ENCODE results near the gene WDTC1.
"Not testable (repeated sequence)": the region's sequence is repeated elsewhere in the genome, so short reads cannot be mapped to it uniquely, and the experiment has no call there.

The WDTC1 gene, protein sequence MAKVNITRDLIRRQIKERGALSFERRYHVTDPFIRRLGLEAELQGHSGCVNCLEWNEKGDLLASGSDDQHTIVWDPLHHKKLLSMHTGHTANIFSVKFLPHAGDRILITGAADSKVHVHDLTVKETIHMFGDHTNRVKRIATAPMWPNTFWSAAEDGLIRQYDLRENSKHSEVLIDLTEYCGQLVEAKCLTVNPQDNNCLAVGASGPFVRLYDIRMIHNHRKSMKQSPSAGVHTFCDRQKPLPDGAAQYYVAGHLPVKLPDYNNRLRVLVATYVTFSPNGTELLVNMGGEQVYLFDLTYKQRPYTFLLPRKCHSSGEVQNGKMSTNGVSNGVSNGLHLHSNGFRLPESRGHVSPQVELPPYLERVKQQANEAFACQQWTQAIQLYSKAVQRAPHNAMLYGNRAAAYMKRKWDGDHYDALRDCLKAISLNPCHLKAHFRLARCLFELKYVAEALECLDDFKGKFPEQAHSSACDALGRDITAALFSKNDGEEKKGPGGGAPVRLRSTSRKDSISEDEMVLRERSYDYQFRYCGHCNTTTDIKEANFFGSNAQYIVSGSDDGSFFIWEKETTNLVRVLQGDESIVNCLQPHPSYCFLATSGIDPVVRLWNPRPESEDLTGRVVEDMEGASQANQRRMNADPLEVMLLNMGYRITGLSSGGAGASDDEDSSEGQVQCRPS

DNA sequence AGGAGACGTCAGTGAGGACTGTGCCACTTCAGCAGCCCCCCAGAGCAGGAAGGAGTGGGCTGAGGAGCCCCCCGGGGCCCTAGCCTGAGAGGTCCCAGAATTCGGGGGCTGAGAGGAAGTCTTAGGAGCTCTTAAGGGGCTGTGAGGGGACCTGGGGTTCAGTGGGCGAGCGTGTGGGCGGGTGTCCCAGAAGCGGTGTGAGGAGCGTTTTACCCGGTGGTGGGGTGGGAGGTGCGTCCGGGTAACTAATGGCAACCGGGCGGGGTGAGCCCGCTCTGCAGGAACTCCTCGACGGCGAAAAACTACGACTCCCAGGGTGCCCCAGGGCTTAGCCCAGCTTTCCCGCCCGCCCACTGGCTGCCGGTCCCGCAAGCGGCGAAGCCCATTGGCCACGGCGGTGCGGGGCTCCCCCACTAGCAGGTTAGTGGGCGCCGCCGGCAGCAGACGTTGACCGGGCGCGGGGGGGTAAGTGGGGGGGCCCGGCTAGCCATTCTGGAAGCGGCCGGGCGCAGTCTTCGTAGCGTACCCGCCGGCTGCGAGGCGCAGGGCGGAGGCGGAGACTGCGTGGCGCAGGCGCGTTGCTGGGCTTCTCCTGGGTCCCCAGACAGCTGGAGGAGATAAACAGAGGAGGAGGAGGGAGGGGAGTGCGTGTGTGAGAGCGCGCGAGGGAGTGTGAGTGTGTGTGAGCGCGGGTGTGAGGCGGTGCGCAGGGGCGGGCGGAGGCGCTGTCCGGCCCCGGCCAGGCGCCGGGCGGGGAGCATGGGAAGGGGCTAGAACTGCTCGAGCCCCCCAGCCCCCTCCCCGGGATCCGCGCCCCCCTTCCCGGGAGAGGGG is at the start of gene WDTC1:
WDTC1 (plus strand) TSS at position 584 of the 834 bp plus-strand sequence. CDS start 26,423 bp downstream, outside the sequence.
- DNase-seq: peak; percentile 97

DNA sequence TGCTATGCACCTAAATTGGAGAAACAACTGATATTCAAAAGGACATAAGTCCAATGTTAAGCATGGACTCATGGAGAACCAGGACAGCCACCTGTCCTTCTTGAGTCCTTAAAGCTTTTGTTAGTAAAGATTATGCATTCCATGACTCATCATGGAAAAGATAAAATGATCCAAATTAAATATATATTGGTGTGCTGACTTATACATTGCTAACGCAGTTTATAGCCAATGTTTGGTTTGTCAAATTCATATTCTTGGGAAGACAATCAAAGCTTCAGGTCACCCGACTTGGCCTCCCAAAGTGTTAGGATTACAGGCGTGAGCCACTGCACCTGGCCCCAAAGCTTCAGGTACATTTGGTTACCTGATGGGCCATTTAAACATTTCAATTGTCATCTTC is 49.8 kb upstream of the WDTC1 start:
- not testable (repeated sequence) for DNase-seq

DNA sequence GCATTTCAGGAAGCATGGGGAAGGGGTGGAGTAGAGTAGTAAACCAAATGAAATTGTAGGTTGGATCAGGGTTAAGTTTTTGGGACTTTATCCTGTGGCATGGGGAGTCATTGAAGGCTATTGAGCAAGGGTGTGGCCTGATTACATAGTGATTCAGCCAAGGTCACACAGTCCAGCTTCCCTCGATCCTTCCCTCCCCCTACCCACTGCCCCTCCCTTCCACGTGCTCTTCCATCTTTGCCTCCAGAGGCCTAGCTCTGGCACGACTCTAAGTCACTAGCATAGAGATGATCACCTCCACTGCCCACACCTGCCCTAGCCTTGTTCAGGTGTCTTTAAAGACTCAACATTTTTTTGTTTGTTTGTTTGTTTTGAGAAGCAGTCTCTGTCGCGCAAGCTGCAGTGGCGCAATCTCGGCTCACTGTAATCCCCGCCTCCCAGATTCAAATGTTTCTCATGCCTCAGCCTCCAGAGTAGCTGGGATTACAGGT is 42.3 kb upstream of the WDTC1 start:
- no peak for DNase-seq

DNA sequence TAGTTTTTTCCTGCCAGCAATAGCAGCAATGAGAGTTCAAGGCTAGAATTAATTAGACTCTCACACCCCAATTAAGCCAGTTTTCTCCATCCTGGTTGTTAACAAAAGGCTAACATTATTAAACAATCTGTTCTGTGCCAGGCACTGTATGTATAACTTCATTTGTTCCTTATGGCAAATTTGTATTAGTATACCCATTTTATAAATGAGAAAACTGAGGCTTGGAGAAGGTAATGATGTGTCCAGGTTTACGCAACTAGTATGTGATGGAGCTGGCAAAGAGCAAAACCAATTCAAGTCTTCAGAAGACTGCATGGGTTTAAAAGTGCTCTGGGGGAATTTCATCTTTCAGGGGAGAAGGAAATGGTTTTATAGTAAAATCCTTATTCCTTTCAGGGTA is 41.2 kb upstream of the WDTC1 start:
- DNase-seq: no peak

DNA sequence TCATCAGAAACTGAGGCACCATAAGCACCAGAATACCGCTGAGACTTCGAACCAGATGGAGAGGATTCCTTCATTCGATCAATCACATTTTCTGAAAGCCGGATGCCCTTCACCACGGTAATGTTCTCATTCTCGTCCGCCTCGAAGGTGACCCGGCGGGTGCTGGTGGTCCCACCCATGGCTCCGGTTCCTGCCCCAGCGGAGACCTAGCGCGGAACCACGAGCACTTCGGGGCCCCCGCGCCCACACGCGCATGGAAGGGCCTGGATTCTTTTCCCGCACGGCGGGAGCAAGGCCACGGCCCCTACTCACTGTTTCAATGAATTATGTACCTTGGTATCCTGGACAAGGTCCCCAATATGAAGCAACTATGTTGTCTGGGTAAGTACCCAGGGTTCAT is 33.1 kb upstream of the WDTC1 start:
- no peak for DNase-seq

DNA sequence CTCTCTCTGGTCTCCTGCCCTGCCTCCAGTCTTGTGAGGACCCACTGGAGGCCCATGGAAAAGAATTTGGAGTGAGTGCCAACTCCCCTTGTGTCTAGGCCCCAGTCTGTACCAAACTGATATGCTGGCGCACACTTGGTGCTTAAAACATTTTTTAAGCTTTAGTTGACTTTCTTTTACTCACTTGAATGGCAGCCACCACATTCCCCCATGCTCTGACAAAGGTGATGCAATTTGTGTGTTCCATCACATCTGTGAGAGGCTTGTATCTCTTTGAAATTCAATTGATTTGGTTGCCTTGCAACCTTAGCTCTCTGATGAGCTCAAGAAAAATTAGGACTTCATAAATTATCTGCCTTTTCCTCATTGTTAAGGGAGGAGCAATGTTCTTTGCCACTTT is 30.5 kb upstream of the WDTC1 start:
- DNase-seq: peak; percentile 24

DNA sequence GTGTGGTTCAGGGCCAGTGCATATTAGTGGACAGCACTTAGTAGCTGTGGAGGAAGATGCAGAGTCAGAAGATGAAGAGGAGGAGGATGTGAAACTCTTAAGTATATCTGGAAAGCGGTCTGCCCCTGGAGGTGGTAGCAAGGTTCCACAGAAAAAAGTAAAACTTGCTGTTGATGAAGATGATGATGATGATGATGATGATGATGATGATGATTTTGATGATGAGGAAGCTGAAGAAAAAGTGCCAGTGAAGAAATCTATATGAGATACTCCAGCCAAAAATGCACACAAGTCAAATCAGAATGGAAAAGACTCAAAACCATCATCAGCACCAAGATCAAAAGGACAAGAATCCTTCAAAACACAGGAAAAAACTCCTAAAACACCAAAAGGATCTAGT is 27.2 kb upstream of the WDTC1 start:
- not testable (repeated sequence) for DNase-seq

DNA sequence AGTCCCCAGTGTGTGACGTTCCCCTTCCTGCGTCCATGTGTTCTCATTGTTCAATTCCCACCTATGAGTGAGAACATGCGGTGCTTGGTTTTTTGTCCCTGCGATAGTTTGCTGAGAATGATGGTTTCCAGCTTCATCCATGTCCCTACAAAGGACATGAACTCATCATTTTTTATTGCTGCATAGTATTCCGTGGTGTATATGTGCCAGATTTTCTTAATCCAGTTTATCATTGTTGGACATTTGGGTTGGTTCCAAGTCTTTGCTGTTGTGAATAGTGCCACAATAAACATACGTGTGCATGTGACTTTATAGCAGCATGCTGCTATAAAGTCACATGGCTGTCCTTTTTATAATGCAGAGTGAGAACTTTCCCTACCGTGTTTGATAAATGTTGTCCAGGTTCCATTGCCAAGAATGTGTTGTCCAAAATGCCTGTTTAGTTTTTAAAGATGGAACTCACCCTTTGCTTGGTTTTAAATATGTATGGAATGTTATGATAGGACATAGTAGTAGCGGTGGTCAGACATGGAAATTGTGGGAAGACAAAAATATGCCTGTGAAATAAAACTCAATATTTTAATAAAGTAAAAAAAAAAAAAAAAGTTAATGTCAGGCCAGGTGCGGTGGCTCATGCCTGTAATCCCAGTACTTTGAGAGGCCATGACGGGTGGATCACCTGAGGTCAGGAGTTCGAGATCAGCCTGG is 26.1 kb upstream of the WDTC1 start:
- not testable (repeated sequence) for DNase-seq

DNA sequence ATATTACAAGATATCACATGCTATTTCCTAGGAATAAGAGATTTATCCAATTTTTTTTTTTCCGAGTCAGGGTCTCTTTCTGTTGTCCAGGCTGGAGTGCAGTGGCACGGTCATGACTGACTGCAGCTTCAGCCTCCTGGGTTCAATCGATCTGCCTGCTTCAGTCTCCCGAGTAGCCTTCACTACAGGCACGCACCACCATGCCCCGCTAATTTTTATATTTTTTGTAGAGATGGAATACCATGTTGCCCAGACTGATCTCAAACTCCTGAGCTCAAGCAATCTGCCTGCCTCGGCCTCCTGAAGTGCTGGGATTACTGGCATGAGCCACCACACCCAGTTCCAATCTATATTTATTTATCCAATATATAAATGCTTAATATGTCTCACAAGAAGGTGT is 18.0 kb upstream of the WDTC1 start:
- DNase-seq: no peak

DNA sequence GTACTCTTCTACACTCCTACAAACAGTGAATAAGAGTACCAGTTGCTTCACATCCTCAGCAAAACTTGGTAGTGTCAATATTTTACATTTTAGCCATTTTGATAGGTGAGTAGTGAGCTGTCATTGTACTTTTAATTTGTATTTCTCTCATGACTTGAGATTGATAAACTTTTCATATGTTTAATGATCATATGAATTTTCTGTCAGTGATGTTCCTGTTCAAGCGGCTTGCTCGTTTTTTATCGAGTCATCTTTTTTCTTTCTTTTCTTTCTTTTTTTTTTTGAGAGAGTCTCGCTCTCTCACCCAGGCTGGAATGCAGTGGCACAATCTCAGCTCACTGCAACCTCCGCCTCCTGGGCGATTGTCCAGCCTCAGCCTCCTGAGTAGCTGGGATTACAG is 17.0 kb upstream of the WDTC1 start:
- DNase-seq: no peak

DNA sequence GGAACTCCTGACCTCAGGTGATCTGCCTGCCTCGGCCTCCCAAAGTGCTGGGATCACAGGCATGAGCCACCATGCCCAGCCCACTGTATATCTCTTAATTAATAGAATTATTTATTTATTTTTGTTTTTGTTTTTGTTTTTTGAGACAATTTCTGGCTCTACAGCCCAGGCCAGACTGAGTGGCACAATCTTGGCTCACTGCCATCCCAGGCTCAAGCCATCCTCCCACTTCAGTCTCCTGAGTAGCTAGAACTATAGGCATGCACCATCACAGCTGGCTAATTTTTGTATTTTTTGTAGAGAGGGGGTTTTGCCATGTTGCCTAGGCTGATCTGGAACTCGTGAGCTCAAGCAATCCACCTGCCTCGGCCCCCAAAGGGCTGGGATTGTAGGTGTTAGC is 15.7 kb upstream of the WDTC1 start:
- no peak for DNase-seq

DNA sequence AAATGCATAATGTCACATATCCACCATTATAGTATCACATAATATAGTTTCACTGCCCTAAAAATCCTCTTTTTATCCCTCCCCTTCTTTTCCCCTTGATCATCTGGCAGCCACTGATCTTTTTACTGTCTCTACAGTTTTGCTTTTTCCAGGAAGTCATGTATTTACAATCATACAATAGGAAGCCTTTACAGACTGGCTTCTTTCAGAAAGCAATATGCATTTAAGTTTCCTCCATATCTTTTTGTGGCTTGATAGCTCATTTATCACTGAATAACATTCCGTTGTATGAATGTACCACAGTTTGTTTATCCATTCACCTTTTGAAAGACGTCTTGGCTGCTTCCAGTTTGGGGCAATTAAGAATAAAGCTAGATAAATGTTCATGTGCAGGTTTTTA is 14.3 kb upstream of the WDTC1 start:
- DNase-seq: no peak

DNA sequence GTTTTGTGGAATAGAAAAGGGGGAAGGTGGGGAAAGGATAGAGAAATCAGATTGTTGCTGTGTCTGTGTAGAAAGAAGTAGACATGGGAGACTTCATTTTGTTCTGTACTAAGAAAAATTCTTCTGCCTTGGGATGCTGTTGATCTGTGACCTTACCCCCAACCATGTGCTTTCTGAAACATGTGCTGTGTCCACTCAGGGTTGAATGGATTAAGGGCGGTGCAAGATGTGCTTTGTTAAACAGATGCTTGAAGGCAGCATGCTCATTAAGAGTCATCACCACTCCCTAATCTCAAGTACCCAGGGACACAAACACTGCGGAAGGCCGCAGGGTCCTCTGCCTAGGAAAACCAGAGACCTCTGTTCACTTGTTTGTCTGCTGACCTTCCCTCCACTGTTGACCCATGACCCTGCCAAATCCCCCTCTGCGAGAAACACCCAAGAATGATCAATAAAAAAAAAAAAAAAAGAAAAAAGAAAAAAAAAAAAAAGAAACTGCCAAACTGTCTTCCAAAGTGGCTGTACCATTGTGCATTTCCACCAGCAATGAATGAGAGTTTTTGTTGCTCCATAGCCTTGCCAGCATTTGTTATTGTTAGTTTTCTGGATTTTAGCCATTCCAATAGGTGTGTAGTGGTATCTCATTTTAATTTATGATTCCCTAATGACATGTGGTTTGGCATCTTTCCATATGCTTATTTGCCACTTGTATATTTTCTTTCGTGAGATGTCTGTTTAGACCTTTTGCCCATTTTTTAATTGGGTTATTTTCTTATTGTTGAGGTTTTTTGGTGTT is 13.5 kb upstream of the WDTC1 start:
- DNase-seq: not testable (repeated sequence)

DNA sequence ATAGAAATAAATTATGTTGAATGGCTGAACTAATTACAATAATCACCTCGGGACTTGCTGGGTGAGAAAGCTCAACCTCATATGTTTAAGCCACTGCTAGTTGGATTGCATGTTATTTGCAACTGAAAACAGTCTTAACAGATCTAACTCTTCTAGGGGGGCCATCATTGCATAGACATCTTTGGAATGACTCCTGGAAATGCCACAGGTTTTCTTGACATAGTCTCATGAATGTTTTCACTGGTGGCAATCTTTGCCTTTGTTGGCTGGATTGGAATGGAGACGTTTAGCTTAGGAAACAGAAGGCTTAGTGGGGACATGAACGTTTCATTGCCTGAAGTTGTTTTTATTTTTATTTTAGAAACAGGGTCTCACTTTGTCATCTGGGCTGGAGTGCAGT is 8.8 kb upstream of the WDTC1 start:
- DNase-seq: peak; percentile 5

DNA sequence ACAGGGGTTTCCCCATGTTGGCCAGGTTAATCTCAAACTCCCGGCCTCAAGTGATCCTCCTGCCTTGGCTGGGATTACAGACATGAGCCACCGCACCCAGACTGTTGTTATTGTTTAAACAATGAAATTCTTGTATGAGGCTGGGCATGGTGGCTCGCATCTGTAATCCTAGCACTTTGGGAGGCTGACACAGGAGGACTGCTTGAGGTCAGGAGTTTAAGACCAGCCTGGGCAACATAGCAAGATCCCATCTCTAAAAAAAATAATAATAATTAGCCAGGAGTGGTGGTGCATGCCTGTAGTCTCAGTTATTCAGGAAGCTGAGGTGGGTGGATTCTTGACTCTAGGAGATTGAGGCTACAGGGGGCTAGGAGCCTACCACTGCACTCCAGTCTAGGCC is 6.7 kb upstream of the WDTC1 start:
- no peak for DNase-seq

DNA sequence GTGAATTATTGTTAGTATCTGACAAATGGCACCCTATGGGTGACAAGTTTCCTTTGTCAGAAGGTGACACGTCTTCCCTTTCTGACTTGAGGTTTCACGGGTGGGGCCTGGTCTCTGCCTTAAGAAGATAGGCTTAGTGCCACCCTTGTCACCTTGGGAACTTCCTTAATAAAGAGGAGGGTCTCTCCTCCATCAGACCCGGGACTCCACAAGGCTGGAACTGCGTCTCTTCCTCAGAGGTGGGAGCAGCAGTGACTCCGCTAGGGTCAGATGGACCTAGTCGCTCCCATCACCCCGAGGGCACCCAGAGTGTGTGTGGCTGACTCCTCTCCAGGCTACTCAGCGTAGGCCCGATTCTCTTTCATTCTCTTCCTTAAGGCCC is 774 bp upstream of the WDTC1 start:
- DNase-seq: no peak

DNA sequence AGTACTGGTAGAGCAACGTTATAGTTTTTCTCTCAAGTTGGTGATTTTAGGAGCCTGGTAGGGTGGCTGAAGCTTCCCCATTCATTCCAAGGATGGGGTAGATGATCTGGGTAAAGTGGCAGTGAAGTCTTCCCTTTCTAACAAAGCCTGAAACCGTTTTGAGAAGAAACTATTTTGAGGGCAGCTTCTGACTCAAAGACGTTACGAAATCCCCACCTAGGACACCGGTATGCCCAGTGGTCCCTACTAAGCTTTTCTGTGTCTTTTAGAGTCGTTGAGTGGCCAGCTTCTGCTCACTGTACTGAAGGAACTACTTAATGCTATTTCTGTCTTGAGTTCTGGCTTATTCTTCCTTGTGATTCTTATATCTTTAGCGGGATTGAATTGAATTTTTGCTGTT is 1.4 kb downstream of the WDTC1 start:
- peak; percentile 3 for DNase-seq

DNA sequence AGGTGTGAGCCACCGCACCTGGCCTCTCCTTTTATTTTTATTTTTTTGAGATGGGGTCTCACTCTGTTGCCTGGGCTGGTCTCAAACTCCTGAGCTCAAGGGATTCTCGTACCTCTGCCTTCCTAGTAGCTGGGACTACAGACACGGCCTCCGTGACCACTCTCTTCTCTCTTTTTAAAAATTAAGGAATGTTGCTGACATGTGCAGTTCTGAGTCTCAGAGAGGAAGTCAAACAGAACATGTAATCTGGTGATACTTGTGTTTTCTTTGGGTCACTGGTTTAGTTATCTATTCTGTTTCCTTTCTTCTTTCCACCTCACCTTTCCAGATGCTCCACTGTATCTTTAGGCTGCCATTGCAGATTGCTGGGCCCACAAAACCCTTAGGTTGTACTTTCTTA is 2.7 kb downstream of the WDTC1 start:
- no peak for DNase-seq

DNA sequence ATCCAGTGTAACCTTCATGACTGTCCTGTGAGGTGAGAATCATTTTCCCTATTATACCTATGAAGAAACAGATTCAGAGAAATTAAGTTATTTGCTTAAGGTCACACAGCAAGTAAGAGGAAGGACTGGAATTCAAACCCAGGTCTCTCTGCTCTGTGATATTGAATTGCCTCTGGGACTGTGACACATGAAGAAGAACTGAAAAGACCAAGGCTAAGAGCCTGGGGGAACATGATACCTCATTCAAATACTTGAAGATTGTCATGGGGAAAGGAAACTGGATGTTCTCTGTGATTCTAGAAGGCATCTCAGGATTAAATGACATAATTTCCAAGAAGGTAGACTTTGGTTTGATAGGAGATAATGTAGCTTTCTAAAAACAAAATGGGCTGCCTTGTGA is 3.6 kb downstream of the WDTC1 start:
- DNase-seq: no peak

DNA sequence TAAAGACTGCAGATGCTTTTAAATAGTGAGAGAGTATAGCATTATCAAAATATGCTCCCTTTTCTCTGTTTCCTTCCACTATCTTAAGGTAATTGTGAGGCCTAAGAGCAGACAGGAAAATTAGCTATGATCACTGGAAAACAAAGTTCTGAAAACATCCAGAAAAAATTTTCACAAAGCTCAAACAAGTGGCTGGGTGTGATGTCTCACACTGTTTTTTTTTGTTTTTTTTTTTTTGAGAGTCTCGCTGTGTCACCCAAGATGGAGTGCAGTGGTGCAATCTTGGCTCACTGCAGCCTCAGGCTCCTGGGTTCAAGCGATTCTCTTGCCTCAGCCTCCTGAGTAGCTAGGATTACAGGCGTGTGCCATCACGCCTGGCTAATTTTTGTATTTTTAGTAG is 7.2 kb downstream of the WDTC1 start:
- no peak for DNase-seq

DNA sequence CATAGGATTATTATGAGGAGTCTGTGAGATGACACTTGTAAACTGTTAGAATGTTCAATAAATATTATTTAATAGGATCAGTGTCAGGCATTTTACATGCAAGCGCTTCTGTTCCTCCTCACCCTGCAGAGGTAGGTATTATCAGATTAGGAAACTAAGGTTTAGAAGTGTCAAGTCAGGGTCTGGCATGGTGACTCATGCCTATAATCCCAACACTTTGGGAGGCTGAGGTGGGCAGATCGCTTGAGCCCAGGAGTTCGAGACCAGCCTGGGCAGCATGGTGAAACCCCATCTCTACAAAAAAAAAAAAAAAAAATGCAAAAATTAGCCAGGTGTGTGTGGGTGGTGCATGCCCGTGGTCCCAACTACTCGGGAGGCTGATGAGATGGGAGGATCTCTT is 9.2 kb downstream of the WDTC1 start:
- not testable (repeated sequence) for DNase-seq

DNA sequence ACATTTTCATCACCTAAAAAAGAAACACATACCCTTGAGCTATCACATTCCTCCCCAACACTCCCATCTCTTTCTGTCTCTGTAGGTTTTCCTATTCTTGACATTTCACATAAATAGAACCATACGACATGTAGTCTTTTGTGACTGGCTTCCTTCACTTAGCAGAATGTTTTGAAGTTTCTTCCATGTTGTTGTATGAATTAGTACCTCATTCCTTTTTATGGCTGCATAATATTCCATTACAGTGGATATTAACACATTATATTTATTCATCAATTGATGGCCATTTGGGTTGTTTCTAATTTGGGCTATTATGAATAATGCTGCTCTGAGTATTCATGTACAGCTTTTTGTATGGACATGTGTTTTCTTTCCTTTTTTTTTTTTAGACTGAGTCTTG is 11.8 kb downstream of the WDTC1 start:
- DNase-seq: no peak
